GM21619 (cell line): ENCODE results near the gene INHBE.
"Not testable (repeated sequence)": the region's sequence is repeated elsewhere in the genome, so short reads cannot be mapped to it uniquely, and the experiment has no call there.

Experiments used
- ATAC-seq: cut with Tn5 transposase; IDR thresholded peaks from one replicate; pipeline ENCODE4 v1.9.1; 2021; ENCODE audit not compliant: unreplicated experiment

INHBE gene

DNA sequence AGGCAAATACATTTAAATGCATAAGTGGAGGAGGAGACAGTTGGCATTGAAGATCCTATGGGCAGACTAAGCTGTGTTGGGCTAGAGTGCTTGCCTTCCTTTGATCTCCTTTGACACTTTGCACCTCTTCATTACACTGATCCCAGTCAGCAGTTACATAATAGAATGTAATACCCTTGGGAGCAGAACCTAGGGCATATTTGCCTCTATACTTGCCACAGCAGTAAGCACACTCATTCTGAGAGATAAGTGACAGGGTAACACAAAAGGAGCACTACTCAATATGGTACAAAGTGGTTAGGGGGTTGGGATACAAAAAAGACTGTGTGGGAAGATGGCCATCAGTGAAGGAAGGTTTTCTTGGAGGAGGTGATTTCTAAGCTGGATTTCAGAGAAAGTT lies 41.7 kb downstream of the INHBE start:
- no peak for ATAC-seq

DNA sequence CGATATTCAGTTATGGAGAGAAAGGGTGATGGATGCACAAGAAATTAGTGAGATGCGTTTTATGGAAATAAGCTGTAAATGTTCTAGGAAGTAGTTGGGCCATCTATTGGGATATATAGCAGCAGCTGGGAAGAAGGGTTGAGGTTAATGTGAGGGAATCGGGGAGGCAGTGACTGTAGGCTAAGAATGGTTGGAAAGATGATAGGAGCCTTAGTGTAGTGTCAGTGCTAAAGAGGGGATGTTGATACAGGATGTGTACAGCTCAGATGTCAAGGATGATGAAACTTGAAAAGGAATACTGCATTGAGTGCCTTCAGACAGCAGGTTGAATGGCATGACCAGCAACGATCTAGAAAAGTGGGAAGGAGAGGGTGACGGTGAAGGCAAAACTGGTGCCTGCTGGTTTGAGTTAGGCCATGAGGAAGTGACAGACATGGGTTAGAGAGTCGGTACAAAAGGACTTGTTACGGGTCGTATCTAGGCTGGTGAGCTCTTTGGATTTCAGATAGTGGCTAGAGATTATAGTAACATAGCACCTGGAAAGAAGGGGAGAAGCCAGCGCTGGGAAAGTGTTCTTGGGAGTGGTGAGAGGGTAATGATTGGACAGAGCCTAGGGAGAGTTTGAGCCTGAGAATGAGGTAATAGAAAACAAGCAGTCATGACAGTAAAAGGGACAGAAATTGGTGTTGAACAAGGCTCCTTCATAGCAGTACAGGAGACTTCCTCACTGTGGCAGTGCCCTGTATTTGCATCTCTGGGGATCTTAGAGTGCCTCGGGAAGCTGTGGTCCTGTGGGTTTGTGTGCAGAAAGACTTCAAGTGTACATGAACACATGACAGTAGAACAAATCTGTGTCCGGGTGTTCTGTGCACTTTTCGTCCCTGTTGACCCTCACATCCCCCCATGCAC lies 42.4 kb downstream of the INHBE start:
- no peak for ATAC-seq

DNA sequence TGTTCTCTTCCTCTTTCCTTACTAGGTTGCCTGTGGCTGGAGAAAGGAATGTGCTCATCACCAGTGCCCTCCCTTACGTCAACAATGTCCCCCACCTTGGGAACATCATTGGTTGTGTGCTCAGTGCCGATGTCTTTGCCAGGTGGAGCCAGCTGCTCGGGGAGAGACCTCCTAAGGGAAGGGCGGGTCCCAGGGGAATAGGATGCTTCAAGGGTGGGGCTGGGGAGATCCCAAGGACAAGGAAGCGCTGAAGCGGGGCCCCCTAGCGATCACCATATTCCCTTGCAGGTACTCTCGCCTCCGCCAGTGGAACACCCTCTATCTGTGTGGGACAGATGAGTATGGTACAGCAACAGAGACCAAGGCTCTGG lies 43.0 kb downstream of the INHBE start:
- no peak for ATAC-seq

DNA sequence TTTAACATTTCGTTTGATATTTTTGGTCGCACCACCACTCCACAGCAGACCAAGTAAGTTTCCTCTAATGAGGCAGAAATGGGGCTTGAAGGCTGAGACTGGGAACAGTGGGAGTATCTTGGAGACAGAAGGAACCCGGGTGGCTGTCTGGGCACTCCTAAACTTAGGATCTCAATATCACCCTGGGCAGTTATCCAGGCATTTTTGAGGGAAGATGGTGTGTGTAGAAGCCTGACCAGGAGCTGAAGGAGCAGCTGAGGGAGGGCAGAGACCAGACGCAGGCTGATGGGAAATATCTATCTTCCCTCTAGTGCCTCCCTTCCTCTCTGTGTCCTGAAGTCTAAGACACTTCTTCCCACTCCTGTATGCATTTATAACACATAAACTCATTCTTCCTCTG lies 43.5 kb downstream of the INHBE start:
- no peak for ATAC-seq

DNA sequence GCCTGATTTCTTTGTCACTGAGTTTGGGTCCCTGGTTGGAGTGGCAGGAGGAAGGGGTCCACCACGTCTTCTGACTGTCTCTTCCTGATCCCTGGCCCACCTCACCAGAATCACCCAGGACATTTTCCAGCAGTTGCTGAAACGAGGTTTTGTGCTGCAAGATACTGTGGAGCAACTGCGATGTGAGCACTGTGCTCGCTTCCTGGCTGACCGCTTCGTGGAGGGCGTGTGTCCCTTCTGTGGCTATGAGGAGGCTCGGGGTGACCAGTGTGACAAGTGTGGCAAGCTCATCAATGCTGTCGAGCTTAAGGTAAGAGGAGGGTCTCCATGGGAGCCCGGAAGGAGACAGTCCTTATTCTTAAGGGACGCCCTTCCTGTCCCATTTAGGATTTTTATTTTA lies 45.1 kb downstream of the INHBE start:
- ATAC-seq, result no peak

DNA sequence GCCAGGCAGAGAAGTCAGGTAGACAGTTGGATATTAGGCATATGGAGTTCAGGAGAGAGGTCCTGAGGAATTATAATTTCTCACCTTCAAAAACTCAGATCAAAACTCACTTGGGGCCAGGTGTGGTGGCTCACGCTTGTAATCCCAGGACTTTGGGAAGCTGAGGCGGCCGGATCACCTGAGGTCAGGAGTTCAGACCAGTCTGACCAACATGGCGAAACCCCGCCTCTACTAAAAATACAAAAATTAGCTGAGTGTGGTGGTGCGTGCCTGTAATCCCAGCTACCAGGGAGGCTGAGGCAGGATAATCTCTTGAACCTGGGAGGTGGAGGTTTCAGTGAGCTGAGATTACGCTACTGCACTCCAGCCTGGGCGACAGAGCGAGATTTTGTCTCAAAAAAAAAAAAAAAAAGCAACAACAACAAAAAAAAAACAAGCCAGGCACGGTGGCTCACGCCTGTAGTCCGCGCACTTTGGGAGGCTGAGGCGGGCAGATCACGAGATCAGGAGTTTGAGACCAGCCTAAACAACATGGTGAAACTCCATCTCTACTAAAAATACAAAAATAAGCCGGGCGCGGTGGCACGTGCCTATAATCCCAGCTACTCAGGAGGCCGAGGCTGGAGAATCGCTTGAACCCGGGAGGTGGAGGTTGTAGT lies 47.3 kb downstream of the INHBE start:
- ATAC-seq, result not testable (repeated sequence)

DNA sequence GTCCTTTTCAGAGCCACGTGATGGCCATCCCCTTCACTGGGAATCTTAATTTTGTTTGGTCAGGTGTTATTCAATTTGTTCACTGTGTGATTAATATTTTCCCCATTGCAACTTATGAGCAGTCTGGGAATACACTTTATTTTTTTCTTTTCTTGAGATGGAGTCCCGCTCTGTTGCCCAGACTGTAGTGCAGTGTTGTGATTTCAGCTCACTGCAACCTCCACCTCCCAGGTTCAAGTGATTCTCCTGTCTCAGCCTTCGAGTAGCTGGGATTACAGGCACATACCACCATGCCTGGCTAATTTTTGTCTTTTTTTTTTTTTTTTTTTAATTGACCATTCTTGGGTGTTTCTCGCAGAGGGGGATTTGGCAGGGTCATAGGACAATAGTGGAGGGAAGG lies 51.4 kb downstream of the INHBE start:
- ATAC-seq, result not testable (repeated sequence)
